Measurements from ENCODE around the gene SEMA3B. TPM values are rescaled to one million over a fixed set of nuclear protein-coding genes. Genes with fewer than 3 reads are reported as not detected.

SEMA3B gene
- total RNA-seq, 1 experiment from 2014 or later: 7.3 TPM

DNA sequence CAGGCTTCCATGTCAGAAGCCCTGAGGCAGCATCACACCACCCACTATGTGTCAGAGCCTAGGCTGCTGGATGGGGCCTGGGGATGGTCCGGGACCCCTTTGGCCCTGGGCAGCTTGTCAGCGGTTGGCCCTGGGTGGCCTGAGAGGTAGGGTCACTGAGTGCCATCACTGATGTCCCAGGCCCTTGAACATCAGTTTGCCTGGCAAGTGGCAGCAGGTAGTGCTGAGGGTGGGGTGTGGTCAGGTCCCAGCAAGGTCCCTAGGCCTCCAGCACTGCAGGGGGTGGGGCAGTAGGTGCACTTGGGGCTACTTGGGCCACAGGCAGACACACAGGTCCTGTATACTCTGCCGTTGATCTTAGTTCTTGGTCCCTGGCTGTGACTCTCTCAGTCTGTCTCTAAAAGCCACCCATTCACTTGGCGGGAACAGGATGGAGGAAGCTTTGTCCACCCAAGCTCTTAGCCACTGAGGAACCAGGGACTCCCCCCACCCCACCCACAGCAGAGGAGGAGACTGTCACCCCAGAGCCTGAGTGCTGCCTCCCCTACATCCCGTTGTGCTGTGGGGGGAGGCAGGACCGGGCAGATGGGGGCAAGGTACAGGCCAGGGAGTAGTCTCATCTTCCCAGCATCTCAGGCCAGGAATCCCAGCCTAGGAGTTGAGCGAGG, 27.1 kb upstream of the SEMA3B start:
- Mint-ChIP-seq H3K27ac (peak overlapping the region; percentile 96), H3K4me1 (peaks cover 92% of the 10 kb centered on the region), H3K9me3 (no peaks in the 10 kb centered on the region), H3K36me3 (peaks cover 2% of the 10 kb centered on the region; the same call in 1 of the 2 replicates), H3K27me3 (ENCODE audit: low read depth) (no peaks in the 10 kb centered on the region), H3K4me3 (peak overlapping the region; percentile 69)
- TF ChIP-seq MXD4 (CRISPR knock-in tag; IDR thresholded peaks at IDR 0.05; ENCODE audit: borderline replicate concordance) (no peak), GABPB1 (CRISPR knock-in tag; IDR thresholded peaks at IDR 0.05) (no peak)
- TF ChIP-seq, protein P1, sequence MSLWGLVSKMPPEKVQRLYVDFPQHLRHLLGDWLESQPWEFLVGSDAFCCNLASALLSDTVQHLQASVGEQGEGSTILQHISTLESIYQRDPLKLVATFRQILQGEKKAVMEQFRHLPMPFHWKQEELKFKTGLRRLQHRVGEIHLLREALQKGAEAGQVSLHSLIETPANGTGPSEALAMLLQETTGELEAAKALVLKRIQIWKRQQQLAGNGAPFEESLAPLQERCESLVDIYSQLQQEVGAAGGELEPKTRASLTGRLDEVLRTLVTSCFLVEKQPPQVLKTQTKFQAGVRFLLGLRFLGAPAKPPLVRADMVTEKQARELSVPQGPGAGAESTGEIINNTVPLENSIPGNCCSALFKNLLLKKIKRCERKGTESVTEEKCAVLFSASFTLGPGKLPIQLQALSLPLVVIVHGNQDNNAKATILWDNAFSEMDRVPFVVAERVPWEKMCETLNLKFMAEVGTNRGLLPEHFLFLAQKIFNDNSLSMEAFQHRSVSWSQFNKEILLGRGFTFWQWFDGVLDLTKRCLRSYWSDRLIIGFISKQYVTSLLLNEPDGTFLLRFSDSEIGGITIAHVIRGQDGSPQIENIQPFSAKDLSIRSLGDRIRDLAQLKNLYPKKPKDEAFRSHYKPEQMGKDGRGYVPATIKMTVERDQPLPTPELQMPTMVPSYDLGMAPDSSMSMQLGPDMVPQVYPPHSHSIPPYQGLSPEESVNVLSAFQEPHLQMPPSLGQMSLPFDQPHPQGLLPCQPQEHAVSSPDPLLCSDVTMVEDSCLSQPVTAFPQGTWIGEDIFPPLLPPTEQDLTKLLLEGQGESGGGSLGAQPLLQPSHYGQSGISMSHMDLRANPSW (CRISPR knock-in tag; conservative IDR thresholded peaks at IDR 0.05; ENCODE audit: low read depth): no peak
- TF ChIP-seq, protein P2, sequence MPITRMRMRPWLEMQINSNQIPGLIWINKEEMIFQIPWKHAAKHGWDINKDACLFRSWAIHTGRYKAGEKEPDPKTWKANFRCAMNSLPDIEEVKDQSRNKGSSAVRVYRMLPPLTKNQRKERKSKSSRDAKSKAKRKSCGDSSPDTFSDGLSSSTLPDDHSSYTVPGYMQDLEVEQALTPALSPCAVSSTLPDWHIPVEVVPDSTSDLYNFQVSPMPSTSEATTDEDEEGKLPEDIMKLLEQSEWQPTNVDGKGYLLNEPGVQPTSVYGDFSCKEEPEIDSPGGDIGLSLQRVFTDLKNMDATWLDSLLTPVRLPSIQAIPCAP (CRISPR knock-in tag; IDR thresholded peaks at IDR 0.05): no peak
- TF ChIP-seq, protein P3, sequence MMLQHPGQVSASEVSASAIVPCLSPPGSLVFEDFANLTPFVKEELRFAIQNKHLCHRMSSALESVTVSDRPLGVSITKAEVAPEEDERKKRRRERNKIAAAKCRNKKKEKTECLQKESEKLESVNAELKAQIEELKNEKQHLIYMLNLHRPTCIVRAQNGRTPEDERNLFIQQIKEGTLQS (CRISPR knock-in tag; conservative IDR thresholded peaks at IDR 0.05): no peak
- DNase-seq (ENCODE audit: low spot score) (no peak), ATAC-seq (no peak)
- POLR2A ChIA-PET: interaction anchor here (1.1 to 2.5 kb wide), 5 partner anchors 15 to 61 kb away, joined by 3 to 22 read pairs (median 6); partner anchors contain the start of genes HYAL1 and SEMA3B
- CTCF ChIA-PET: interaction anchor here (0.9 to 6.4 kb wide), 19 partner anchors 8 to 127 kb away, joined by 3 to 88 read pairs (median 5); partner anchors contain the start of genes HYAL3 and NAA80

DNA sequence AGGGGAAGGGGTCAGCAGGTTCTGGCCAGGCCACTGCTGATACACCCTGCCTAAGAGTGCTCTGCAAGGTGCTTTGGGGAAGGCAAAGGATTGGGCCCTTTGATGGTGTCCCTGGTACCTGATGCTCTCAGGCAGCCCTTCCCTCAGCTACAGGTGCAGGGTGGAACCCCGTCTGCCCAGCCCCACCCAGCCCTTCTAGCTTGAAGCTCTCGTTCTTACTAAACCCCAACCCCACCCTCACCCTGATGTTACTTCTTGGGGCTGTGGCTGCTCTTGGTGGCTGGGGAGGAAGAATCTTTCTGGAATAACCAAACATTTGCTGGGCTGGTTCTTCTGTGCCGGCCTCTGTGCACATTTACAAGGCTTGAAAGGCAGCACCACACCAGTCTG, 26.6 kb upstream of the SEMA3B start:
- TF ChIP-seq JAZF1 (CRISPR knock-in tag; IDR thresholded peaks at IDR 0.05): no peak
- TF ChIP-seq NFYB (CRISPR knock-in tag; conservative IDR thresholded peaks at IDR 0.05; ENCODE audit: low read depth): no peak
- TF ChIP-seq, protein P4, sequence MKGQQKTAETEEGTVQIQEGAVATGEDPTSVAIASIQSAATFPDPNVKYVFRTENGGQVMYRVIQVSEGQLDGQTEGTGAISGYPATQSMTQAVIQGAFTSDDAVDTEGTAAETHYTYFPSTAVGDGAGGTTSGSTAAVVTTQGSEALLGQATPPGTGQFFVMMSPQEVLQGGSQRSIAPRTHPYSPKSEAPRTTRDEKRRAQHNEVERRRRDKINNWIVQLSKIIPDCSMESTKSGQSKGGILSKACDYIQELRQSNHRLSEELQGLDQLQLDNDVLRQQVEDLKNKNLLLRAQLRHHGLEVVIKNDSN (CRISPR knock-in tag; IDR thresholded peaks at IDR 0.05): no peak
- TF ChIP-seq, protein P5, sequence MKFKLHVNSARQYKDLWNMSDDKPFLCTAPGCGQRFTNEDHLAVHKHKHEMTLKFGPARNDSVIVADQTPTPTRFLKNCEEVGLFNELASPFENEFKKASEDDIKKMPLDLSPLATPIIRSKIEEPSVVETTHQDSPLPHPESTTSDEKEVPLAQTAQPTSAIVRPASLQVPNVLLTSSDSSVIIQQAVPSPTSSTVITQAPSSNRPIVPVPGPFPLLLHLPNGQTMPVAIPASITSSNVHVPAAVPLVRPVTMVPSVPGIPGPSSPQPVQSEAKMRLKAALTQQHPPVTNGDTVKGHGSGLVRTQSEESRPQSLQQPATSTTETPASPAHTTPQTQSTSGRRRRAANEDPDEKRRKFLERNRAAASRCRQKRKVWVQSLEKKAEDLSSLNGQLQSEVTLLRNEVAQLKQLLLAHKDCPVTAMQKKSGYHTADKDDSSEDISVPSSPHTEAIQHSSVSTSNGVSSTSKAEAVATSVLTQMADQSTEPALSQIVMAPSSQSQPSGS (CRISPR knock-in tag; IDR thresholded peaks at IDR 0.05; ENCODE audit: borderline replicate concordance, low read depth): no peak
- TF ChIP-seq GABPB1 (CRISPR knock-in tag; IDR thresholded peaks at IDR 0.05): no peak
- no peak for TF ChIP-seq ZNF138 (CRISPR knock-in tag; conservative IDR thresholded peaks at IDR 0.05)
- no peak for TF ChIP-seq CREB1 (CRISPR knock-in tag; IDR thresholded peaks at IDR 0.05)
- TF ChIP-seq, protein P6, sequence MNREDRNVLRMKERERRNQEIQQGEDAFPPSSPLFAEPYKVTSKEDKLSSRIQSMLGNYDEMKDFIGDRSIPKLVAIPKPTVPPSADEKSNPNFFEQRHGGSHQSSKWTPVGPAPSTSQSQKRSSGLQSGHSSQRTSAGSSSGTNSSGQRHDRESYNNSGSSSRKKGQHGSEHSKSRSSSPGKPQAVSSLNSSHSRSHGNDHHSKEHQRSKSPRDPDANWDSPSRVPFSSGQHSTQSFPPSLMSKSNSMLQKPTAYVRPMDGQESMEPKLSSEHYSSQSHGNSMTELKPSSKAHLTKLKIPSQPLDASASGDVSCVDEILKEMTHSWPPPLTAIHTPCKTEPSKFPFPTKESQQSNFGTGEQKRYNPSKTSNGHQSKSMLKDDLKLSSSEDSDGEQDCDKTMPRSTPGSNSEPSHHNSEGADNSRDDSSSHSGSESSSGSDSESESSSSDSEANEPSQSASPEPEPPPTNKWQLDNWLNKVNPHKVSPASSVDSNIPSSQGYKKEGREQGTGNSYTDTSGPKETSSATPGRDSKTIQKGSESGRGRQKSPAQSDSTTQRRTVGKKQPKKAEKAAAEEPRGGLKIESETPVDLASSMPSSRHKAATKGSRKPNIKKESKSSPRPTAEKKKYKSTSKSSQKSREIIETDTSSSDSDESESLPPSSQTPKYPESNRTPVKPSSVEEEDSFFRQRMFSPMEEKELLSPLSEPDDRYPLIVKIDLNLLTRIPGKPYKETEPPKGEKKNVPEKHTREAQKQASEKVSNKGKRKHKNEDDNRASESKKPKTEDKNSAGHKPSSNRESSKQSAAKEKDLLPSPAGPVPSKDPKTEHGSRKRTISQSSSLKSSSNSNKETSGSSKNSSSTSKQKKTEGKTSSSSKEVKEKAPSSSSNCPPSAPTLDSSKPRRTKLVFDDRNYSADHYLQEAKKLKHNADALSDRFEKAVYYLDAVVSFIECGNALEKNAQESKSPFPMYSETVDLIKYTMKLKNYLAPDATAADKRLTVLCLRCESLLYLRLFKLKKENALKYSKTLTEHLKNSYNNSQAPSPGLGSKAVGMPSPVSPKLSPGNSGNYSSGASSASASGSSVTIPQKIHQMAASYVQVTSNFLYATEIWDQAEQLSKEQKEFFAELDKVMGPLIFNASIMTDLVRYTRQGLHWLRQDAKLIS (CRISPR knock-in tag; IDR thresholded peaks at IDR 0.05; ENCODE audit: borderline replicate concordance): no peak
- no peak for TF ChIP-seq TP53 (CRISPR knock-in tag; IDR thresholded peaks at IDR 0.05)
- no peak for TF ChIP-seq SP1 (CRISPR knock-in tag; conservative IDR thresholded peaks at IDR 0.05)
- TF ChIP-seq, protein P7, sequence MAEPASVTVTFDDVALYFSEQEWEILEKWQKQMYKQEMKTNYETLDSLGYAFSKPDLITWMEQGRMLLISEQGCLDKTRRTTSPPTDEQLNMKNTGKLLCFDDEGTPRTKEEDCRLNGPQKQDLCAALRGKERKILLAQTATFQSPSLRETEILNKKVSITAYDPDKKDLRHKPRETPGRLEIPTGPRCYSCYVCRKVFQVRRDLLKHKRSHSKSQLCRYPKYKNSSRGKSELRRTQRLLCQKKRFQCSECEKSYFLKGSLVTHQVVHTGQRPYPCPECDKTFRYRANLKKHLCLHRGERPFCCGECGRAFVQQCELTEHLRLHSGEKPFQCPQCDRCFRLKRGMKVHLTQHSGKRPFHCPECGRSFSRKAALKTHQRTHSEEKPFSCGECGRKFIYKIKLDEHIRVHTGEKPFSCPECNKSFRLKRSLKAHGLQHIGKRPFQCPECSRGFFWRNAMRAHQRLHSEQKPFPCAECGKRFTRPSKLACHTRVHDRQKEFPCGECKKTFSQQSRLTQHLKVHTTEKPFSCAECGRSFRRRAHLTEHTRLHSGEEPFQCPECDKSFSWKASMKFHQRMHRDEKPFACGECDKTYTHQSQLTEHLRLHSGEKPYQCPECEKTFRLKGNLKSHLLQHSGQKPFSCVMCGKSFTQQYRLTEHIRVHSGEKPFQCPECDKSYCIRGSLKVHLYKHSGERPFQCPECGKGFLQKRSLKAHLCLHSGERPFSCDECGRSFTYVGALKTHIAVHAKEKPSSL (CRISPR knock-in tag; conservative IDR thresholded peaks at IDR 0.05): no peak
- Mint-ChIP-seq H3K4me3 (peak overlapping the region; percentile 69), H3K27ac (peak overlapping the region; percentile 89), H3K4me1 (peaks cover 90% of the 10 kb centered on the region), H3K36me3 (peaks cover 2% of the 10 kb centered on the region; the same call in 1 of the 2 replicates), H3K27me3 (ENCODE audit: low read depth) (no peaks in the 10 kb centered on the region), H3K9me3 (no peaks in the 10 kb centered on the region)
- ATAC-seq (no peak), DNase-seq (ENCODE audit: low spot score) (no peak)
- ChIA-PET POLR2A (interaction anchor here (1.9 kb wide), 1 partner anchor 25 kb away, joined by 6 read pairs; no protein-coding TSS in a partner anchor), CTCF (interaction anchor here (0.6 to 6.4 kb wide), 10 partner anchors 14 to 50 kb away, joined by 3 to 88 read pairs (median 10); no protein-coding TSS in a partner anchor)
